GM18861 (cell line): ENCODE results near the gene DKKL1.
"Not testable (repeated sequence)": the region's sequence is repeated elsewhere in the genome, so short reads cannot be mapped to it uniquely, and the experiment has no call there.

Source experiments
- ATAC-seq: cut with Tn5 transposase; IDR thresholded peaks from one replicate; pipeline ENCODE4 v1.9.1; 2021; ENCODE audit not compliant: unreplicated experiment

Gene DKKL1

GRCh38 chr19:49359851-49360820 lies 3.5 kb upstream of the DKKL1 start:
- ATAC-seq, result no peak

- ATAC-seq, result no peak
Measured at GRCh38 chr19:49361438-49362047, 2.1 kb upstream of the DKKL1 start.

- no peak for ATAC-seq
Measured at GRCh38 chr19:49362048-49362928, 1.4 kb upstream of the DKKL1 start, which contains the start of gene TEAD2. Gene TEAD2 (minus strand): TSS chr19:49362416. CDS start chr19:49360075, 2,341 bp downstream.

- ATAC-seq, result no peak
Measured at GRCh38 chr19:49362929-49363267, 779 bp upstream of the DKKL1 start.

- no peak for ATAC-seq
Measured at GRCh38 chr19:49364083-49364737, 533 bp downstream of the DKKL1 start.

- ATAC-seq, result no peak
Measured at GRCh38 chr19:49366110-49366509, 2.4 kb downstream of the DKKL1 start.

- ATAC-seq, result no peak
Measured at GRCh38 chr19:49368711-49369358, 5.2 kb downstream of the DKKL1 start.

GRCh38 chr19:49371184-49371583 lies 7.5 kb downstream of the DKKL1 start:
- no peak for ATAC-seq

- not testable (repeated sequence) for ATAC-seq
Measured at GRCh38 chr19:49373174-49373573, 9.5 kb downstream of the DKKL1 start.

GRCh38 chr19:49374665-49375434 lies 11.2 kb downstream of the DKKL1 start:
- ATAC-seq, result no peak

- ATAC-seq, result no peak
Measured at GRCh38 chr19:49378512-49378911, 14.8 kb downstream of the DKKL1 start.

GRCh38 chr19:49380391-49380790 lies 16.7 kb downstream of the DKKL1 start:
- ATAC-seq, result no peak

GRCh38 chr19:49382639-49383038 lies 19.0 kb downstream of the DKKL1 start:
- ATAC-seq, result no peak

GRCh38 chr19:49383599-49383998 lies 19.9 kb downstream of the DKKL1 start:
- no peak for ATAC-seq

- peak; percentile 55 for ATAC-seq
Measured at GRCh38 chr19:49387936-49388372, 24.3 kb downstream of the DKKL1 start, which contains the start of gene KASH5. Gene KASH5 (plus strand): TSS chr19:49388249. CDS start chr19:49390884, 2,635 bp downstream.

- ATAC-seq, result no peak
Measured at GRCh38 chr19:49389406-49389805, 25.7 kb downstream of the DKKL1 start.

- no peak for ATAC-seq
Measured at GRCh38 chr19:49390131-49390928, 26.7 kb downstream of the DKKL1 start.

- ATAC-seq, result no peak
Measured at GRCh38 chr19:49390929-49391359, 27.3 kb downstream of the DKKL1 start.
